ENCODE data around the gene EPAS1.

Gene EPAS1

GRCh38 chr2:46340740-46341420 lies 43.7 kb downstream of the EPAS1 start:
- DNase-seq (ENCODE audit: low read depth): peak; percentile 38

- no peak for DNase-seq (ENCODE audit: low read depth)
Measured at GRCh38 chr2:46342566-46343315, 45.5 kb downstream of the EPAS1 start.

DNA sequence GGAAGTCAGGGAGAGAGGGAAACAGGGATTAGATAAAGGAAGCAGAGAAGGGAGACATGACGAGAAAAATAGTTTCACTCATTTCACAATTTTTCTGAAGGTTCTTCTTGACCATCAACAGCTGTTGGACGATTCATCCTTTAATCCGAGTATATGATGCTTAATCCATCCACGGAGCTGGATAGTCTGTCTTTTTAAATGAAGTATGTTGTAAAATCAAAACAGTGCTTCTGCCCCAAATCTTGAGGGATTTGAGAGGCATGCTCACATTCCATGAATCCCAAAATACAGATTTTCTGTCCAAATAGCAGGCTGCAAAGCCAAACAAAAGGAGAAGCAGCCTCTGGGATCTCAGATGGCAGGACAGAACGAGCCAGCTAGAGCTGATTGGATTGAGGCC lies 47.5 kb downstream of the EPAS1 start:
- peak; percentile 45 for DNase-seq (ENCODE audit: low read depth)

DNA sequence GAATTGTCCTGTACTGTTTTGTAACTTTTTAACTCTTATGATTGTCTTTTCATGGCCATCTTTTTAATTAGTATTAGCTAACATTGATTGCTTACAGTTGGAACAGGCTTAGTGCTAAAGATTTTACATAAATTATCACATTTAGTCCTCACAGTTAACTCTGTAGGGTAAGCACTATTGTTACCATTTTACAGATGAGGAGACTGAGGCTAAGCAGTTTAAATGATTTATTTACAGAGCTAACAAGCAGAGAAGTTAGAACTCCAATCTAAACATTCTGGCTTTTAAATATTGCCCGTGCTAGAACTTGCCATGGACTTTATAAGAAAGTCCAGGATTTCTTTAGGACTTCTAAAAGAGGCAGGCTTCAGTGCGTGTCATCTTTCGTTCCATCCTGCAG lies 48.6 kb downstream of the EPAS1 start:
- no peak for DNase-seq (ENCODE audit: low read depth)

DNA sequence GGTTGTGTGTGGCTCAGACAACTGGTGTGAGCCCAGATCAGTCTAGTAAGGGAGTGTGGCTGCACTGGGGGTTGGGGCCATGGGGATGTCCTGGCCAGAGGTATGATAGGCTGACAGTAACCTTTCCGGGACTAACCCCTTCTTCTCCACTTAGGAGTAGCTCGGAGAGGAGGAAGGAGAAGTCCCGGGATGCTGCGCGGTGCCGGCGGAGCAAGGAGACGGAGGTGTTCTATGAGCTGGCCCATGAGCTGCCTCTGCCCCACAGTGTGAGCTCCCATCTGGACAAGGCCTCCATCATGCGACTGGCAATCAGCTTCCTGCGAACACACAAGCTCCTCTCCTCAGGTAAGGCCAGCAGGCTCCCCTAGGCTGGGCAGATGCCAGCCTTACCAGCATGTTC lies 49.5 kb downstream of the EPAS1 start:
- DNase-seq (ENCODE audit: low read depth): no peak

DNA sequence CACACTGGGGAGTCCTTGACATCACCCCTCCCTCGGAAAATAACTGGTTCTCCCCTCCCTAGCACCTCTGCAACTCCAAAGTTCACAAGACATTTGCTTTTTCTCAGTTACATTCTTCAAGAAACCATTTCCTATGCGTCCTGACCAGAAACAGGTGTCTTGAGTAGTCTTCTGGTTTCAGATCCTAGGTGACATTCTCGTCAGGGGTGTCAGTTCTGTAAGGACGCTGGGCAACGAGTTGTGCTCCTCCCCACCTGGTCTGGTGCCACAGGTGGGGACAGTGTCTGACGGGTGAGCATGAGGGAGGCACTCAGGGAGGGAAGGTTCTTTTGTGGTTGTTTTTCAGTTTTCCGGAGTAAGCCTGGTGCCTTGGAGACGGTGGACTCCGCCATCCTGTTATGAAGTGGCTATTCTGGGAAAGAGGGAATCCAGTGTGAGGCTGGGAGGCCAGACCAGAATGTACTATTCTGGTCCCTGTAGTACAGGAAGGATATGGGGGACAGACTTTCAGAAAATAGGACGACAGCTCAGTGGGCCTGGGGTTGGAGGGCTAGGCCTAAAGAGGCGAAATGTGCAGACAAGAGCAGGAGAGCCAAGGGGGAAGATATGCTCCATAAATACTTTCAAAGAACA lies 50.6 kb downstream of the EPAS1 start:
- no peak for DNase-seq (ENCODE audit: low read depth)

DNA sequence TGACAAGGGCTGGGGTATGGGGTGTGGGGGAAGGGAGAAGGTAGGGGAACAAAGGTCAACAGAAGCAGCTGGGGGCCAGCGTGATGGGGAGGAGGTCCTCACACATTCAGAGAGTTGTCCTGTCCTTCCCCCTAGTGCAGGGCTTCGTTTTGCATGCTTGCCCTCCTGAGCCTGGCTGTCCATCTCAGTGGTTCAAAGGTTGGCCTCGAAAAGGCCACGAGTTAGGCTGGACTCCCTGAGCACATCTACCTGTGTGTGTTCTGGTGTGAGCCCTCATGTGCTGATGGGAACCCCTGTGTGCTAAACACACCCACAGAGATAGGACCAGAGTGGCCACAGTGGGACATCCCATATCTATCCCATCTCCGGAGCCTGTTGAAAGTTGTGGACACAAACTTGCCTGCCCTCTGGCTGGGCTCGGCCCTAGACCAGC lies 51.9 kb downstream of the EPAS1 start:
- DNase-seq (ENCODE audit: low read depth): no peak

DNA sequence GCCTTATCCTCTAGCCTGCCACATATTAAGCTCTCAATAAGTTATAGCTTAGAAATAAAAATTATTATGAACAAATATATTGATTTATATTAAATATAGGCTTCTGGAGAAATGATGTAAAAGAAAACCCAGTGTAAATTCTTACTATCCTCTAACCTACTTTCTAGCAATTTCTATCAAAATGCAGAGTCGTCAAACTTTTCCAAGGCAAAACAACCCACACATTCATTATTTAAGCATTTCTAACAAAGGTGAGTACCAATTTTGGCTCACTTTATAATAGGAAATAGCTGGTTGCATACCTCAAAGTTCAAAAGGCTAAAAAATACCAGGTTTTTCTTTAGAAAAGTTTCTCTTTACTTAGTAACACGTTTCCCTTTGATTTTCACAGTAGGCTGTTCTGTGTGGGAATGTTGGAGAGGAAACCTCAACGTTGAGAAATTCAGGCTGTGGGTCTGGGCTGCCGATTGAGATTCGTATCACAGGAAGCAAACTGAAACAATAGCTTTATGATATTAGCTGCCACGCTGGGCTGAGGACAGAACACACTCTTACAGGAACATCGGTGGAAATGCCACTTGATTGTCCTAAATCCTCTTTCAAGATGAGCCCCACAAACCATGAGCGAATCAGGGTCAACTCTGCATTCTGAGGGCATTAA lies 53.0 kb downstream of the EPAS1 start:
- DNase-seq (ENCODE audit: low read depth): no peak

GRCh38 chr2:46351098-46351749 lies 54.0 kb downstream of the EPAS1 start:
- no peak for DNase-seq (ENCODE audit: low read depth)

- DNase-seq (ENCODE audit: low read depth): no peak
Measured at GRCh38 chr2:46351750-46352138, 54.5 kb downstream of the EPAS1 start.

DNA sequence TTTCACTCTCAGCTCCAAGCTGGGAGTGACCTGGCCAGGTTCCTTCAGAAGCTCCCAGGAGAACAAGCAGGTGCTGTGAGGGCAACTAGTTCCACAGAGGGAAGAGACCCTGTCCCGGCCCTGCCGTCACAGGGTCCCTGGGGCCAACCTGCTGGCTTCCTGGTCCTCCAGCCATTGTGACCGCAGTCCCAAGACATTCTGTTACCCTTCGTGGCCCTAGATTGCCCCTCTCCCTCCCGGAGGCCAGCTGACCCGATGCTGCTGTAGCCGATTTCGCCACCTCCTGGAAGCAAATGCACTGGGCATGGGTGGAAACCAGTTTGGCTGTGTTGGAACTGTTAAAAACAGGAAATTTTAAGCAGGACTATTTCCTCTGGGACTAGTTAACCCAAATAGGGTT lies 55.4 kb downstream of the EPAS1 start:
- no peak for DNase-seq (ENCODE audit: low read depth)

DNA sequence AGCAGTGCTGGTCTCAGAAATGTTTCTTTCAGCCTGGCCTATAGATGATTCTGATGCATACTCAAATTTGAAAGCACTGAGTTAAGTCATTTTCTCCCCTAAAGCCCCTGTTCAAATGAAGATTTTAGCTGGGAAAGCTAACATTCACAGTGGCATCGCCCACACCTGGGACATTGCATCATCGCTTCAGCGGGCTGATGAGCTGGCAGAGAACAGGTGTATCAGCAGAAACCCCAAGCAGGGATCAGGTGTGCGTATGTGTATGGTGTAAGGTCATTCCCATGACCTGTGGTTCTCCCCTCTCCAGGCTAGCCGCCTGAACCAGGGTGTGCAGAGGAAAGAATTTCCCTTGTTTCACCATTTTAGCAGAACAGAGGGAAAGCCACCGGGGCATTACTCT lies 56.3 kb downstream of the EPAS1 start:
- no peak for DNase-seq (ENCODE audit: low read depth)

- DNase-seq (ENCODE audit: low read depth): no peak
Measured at GRCh38 chr2:46355756-46356155, 58.5 kb downstream of the EPAS1 start.

DNA sequence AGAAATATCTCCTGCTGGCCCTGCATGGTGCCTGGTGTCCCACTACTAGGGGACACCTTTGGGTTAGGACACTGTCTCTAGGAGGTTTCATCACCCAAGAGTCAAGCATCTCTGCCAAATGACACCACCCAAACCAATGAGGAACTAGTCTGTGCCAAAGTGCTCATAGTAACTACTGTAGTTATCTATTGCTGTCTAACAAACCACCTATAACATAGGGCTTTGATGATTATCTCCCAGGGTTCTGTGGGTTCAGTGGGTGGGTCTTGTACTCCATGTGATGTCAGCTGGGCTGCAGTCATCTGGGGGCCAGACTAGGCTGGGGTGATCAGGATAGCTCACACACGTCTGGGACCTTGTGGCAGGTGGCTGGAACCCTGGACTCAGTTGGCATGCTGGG lies 59.8 kb downstream of the EPAS1 start:
- no peak for DNase-seq (ENCODE audit: low read depth)

DNA sequence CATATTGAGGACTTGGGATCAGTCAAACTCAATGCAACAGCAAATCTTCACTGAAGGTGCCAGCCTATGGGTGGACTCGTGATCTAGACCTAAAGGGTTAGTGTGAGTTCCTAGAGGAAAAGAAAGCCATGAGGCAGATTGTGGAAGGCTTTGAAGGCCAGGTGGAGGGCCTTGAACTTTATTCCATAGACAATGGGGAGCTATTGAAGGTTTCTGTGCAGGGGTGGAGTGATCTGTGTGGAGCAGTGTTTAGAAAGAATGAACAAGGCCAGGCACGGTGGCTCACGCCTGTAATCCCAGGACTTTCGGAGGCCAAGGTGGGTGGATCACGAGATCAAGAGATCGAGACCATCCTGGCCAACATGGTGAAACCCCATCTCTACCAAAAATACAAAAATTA lies 61.5 kb downstream of the EPAS1 start:
- no peak for DNase-seq (ENCODE audit: low read depth)

DNA sequence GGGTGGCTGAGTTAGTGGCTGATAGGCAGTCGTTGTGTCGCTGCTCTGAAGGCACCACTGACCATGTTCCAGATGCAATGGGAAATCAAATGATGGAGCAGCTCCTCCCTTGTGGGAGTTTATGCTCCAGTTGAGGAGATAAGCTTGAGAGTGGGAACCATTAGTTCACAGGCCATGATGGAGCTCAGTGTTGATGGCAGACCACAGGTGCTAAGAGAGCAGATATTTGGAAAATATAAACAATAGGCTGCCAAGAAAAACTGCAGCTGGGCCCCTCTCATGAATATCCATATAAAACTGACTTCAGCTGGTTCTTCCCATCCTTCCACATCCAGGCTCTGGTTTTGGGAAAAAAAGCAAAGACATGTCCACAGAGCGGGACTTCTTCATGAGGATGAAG lies 63.1 kb downstream of the EPAS1 start:
- no peak for DNase-seq (ENCODE audit: low read depth)

GRCh38 chr2:46361920-46362666 lies 64.9 kb downstream of the EPAS1 start:
- no peak for DNase-seq (ENCODE audit: low read depth)

GRCh38 chr2:46362667-46363012 lies 65.4 kb downstream of the EPAS1 start:
- DNase-seq (ENCODE audit: low read depth): peak; percentile 19

GRCh38 chr2:46363535-46364170 lies 66.4 kb downstream of the EPAS1 start:
- DNase-seq (ENCODE audit: low read depth): peak; percentile 63

GRCh38 chr2:46364797-46365457 lies 67.7 kb downstream of the EPAS1 start:
- DNase-seq (ENCODE audit: low read depth): peak; percentile 56

Measured in amniotic epithelial cell (primary cell).